ENCODE data around the gene VILL.

- TF ChIP-seq CTCF (IDR thresholded peaks at IDR 0.05; ENCODE audit: low read depth, low read length, missing input control) (no peak), EGR1 (IDR thresholded peaks at IDR 0.05; ENCODE audit: low read depth in 2 of 2) (no peak), RAD21 (IDR thresholded peaks at IDR 0.05) (no peak), JUND (IDR thresholded peaks at IDR 0.05) (no peak), ZBTB33 (IDR thresholded peaks at IDR 0.05) (no peak), SP1 (IDR thresholded peaks at IDR 0.05) (no peak), YY1 (IDR thresholded peaks at IDR 0.05) (no peak), MAX (IDR thresholded peaks at IDR 0.05) (no peak), GABPA (IDR thresholded peaks at IDR 0.05 in 1 of 2, conservative IDR thresholded peaks at IDR 0.05 in 1 of 2) (no peak)
Observed at GRCh38 chr3:38032328-38032865, 41.8 kb downstream of the VILL start.

Data from liver (tissue), 3 donors.